Activated CD8-positive, alpha-beta memory T cell treated with anti-CD3 and anti-CD28 coated beads, Interleukin-2, amount 50 U/mL, for 24 hours (primary cell): ENCODE data around the gene ZNF582.
"Not testable (repeated sequence)": the region's sequence is repeated elsewhere in the genome, so short reads cannot be mapped to it uniquely, and the experiment has no call there.

Experiments
- DNase-seq: peaks from one replicate; pipeline ENCODE4 v3.0.0-alpha.2; 2020; ENCODE audit errors: extremely low read depth

Gene ZNF582

GRCh38 chr19:56351208-56351607 lies 42.1 kb downstream of the ZNF582 start:
- no peak for DNase-seq

- peak; percentile 15 for DNase-seq
Measured at GRCh38 chr19:56350416-56351045, 42.8 kb downstream of the ZNF582 start.

- DNase-seq = no peak
Measured at GRCh38 chr19:56348289-56348877, 45.0 kb downstream of the ZNF582 start.

- DNase-seq = no peak
Measured at GRCh38 chr19:56347163-56347778, 46.1 kb downstream of the ZNF582 start.

- no peak for DNase-seq
Measured at GRCh38 chr19:56341948-56342347, 51.4 kb downstream of the ZNF582 start.

GRCh38 chr19:56339031-56339430 lies 54.3 kb downstream of the ZNF582 start:
- not testable (repeated sequence) for DNase-seq

GRCh38 chr19:56337077-56337476 lies 56.3 kb downstream of the ZNF582 start:
- not testable (repeated sequence) for DNase-seq

- DNase-seq = not testable (repeated sequence)
Measured at GRCh38 chr19:56335371-56335770, 58.0 kb downstream of the ZNF582 start.

- DNase-seq = no peak
Measured at GRCh38 chr19:56333506-56333905, 59.8 kb downstream of the ZNF582 start.
